Ishikawa (cell line): ENCODE data around the gene SCAMP3.

Experiments used
- CEBPB ChIP-seq: IDR thresholded peaks from 2 replicates; pipeline ENCODE4 v1.6.1; 2012
- CREB1 ChIP-seq: IDR thresholded peaks from 2 replicates; pipeline ENCODE4 v1.6.1; 2012; ENCODE audit warnings: low read depth
- EGR1 ChIP-seq: IDR thresholded peaks from 2 replicates; pipeline ENCODE4 v1.6.1; 2012
- EP300 ChIP-seq: IDR thresholded peaks from 2 replicates; pipeline ENCODE4 v1.6.1; 2012; ENCODE audit warnings: borderline replicate concordance
- FOXM1 ChIP-seq: IDR thresholded peaks from 2 replicates; pipeline ENCODE4 v1.6.1; 2012; ENCODE audit warnings: low read depth, borderline replicate concordance
- MAX ChIP-seq: IDR thresholded peaks from 2 replicates; pipeline ENCODE4 v1.6.1; 2012
- NFIC ChIP-seq: IDR thresholded peaks from 2 replicates; pipeline ENCODE4 v1.6.1; 2012
- RAD21 ChIP-seq: IDR thresholded peaks from 2 replicates; pipeline ENCODE4 v1.6.1; 2012; ENCODE audit warnings: low read depth
- REST ChIP-seq: IDR thresholded peaks from 2 replicates; pipeline ENCODE4 v1.6.1; 2012; ENCODE audit warnings: low read depth, mild to moderate bottlenecking
- TAF1 ChIP-seq: IDR thresholded peaks from 2 replicates; pipeline ENCODE4 v1.6.1; 2012; ENCODE audit warnings: low read depth, mild to moderate bottlenecking
- TCF12 ChIP-seq: IDR thresholded peaks from 2 replicates; pipeline ENCODE4 v1.6.1; 2012; ENCODE audit warnings: low read depth
- TEAD4 ChIP-seq: IDR thresholded peaks from 2 replicates; pipeline ENCODE4 v1.6.1; 2012
- USF1 ChIP-seq: IDR thresholded peaks from 2 replicates; pipeline ENCODE4 v1.6.1; 2012
- YY1 ChIP-seq: IDR thresholded peaks from 2 replicates; pipeline ENCODE4 v1.6.1; 2012; ENCODE audit warnings: low read depth
- ZBTB7A ChIP-seq: IDR thresholded peaks from 2 replicates; pipeline ENCODE4 v1.6.1; 2012; ENCODE audit warnings: low read depth

Gene SCAMP3

GRCh38 chr1:155245163-155245524 is 17.0 kb downstream of the SCAMP3 start:
- TF ChIP-seq NFIC (no peak), MAX (no peak), EP300 (no peak), YY1 (no peak), CEBPB (no peak), TCF12 (no peak), ZBTB7A (no peak), FOXM1 (no peak), REST (no peak), TAF1 (no peak), CREB1 (no peak), EGR1 (no peak)

- peak; percentile 77 for TF ChIP-seq NFIC
- TF ChIP-seq REST = no peak
- TF ChIP-seq FOXM1 = peak; percentile 94
- TF ChIP-seq ZBTB7A = peak; percentile 84; the same call in 1 of the 2 replicates
- peak; percentile 80 for TF ChIP-seq TEAD4
- TF ChIP-seq CEBPB = peak; percentile 36; the same call in 1 of the 2 replicates
- peak; percentile 81 for TF ChIP-seq TAF1
- TF ChIP-seq EP300 = peak; percentile 74
- TF ChIP-seq RAD21 = no peak
- TF ChIP-seq MAX = peak; percentile 98
- peak; percentile 30; the same call in 1 of the 2 replicates for TF ChIP-seq CREB1
- TF ChIP-seq YY1 = peak; percentile 75; the same call in 1 of the 2 replicates
- TF ChIP-seq EGR1 = no peak; the same call in 1 of the 2 replicates
- TF ChIP-seq USF1 = peak; percentile 74
- TF ChIP-seq TCF12 = peak; percentile 90
Measured at GRCh38 chr1:155244368-155245162, 17.6 kb downstream of the SCAMP3 start.

GRCh38 chr1:155242805-155243358 is 19.3 kb downstream of the SCAMP3 start:
- TF ChIP-seq USF1 = no peak
- no peak for TF ChIP-seq TCF12
- TF ChIP-seq CEBPB = no peak
- TF ChIP-seq RAD21 = no peak
- TF ChIP-seq NFIC = no peak
- TF ChIP-seq TEAD4 = no peak
- no peak for TF ChIP-seq REST
- TF ChIP-seq EP300 = no peak
- TF ChIP-seq EGR1 = no peak
- TF ChIP-seq YY1 = no peak
- no peak for TF ChIP-seq ZBTB7A
- no peak for TF ChIP-seq CREB1
- TF ChIP-seq FOXM1 = no peak
- TF ChIP-seq TAF1 = no peak
- TF ChIP-seq MAX = no peak
